ENCODE results near the gene PTPRN2.

The PTPRN2 gene

DNA sequence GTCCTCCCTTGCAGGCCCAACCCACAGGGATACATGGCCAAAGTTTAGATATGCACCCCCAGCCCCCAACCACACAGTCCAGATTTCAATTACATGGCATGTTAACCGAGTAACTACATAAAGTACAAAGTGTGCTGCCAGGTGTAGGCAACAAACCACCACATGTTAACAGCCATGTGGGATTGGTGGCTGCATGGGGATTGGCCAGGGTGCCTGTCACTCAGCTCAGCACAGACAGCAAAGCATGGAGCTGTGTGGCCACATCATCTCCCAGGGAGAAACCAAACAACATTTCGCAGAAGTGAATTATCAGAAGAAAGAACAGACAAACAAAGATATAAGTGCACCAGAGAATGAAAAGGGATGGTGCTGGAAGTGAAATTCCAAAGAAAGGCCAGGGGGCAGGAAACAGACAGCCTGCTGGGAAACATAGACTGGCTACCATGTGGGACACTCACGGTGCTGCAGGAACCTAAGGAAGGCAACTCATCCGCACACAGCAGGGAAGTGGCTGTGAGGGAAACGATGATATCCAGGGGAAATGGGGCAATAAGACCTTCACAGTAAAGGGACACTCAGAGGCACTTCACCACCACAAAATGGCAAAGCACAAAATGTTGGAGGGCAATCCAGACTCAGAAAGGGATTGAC lies 171.2 kb downstream of the PTPRN2 start:
- TF ChIP-seq, protein P1, sequence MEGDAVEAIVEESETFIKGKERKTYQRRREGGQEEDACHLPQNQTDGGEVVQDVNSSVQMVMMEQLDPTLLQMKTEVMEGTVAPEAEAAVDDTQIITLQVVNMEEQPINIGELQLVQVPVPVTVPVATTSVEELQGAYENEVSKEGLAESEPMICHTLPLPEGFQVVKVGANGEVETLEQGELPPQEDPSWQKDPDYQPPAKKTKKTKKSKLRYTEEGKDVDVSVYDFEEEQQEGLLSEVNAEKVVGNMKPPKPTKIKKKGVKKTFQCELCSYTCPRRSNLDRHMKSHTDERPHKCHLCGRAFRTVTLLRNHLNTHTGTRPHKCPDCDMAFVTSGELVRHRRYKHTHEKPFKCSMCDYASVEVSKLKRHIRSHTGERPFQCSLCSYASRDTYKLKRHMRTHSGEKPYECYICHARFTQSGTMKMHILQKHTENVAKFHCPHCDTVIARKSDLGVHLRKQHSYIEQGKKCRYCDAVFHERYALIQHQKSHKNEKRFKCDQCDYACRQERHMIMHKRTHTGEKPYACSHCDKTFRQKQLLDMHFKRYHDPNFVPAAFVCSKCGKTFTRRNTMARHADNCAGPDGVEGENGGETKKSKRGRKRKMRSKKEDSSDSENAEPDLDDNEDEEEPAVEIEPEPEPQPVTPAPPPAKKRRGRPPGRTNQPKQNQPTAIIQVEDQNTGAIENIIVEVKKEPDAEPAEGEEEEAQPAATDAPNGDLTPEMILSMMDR (IDR thresholded peaks at IDR 0.05; ENCODE audit: low read depth, low read length, missing control alignments) = no peak
- no peak for DNase-seq (ENCODE audit: low read depth)
- in situ Hi-C loops (cut with HindIII; ENCODE audit: low sequenced_read_pairs) = no loop called here
- no peak overlapping the region for H3K4me3 ChIP-seq (ENCODE audit: low read depth, low read length)

DNA sequence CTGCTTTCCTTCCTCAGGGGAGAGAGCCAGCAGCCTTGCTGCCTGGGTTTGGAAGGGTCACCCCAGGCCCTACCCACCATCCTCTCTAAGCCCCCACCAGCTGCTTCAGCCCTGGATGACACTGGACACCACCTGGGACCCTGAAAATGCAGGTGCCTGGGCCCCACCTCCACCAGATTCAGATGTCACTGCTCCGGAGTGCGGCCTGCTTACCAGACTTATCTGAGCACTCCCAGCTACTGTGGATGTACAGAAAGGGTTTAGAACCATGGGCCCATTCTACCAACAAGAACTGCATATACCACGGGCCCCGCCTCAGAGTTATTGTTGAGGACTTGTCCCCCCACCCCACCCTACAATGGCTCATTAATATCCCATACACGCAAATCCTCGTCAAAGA lies 172.3 kb downstream of the PTPRN2 start:
- no peak overlapping the region for H3K4me3 ChIP-seq (ENCODE audit: low read depth, low read length)
- in situ Hi-C loops (cut with HindIII; ENCODE audit: low sequenced_read_pairs) = no loop called here
- TF ChIP-seq, protein P1 (IDR thresholded peaks at IDR 0.05; ENCODE audit: low read depth, low read length, missing control alignments) = no peak
- DNase-seq (ENCODE audit: low read depth) = no peak

DNA sequence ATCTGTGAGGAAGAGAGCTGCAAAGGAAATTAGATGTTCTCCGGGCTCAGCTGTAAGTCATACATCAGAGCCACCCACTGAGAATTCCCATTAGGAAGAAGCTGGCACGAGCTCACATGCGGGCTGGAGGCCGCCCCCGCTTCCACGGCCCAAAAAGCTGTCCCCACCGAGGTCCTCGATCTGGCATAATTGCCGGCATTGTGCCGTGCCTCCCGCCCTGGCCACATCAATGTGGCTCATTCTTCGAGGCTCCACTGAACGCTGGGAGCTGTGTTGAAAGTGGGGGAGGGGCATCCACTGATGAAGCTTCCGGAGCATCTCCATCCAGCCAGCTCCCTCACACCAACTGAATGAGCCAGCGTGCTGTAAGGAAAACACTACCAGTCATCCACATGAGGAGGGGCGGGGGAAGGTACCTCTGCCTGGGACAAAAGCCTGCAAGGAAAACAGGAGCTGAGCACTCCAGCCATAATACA lies 173.1 kb downstream of the PTPRN2 start:
- in situ Hi-C loops (cut with HindIII; ENCODE audit: low sequenced_read_pairs) = loop anchor here (5.0 kb wide), 1 partner anchor 52 kb away; no protein-coding TSS in a partner anchor
- H3K4me3 ChIP-seq (ENCODE audit: low read depth, low read length) = no peak overlapping the region
- DNase-seq (ENCODE audit: low read depth) = no peak
- TF ChIP-seq, protein P1 (IDR thresholded peaks at IDR 0.05; ENCODE audit: low read depth, low read length, missing control alignments) = no peak

DNA sequence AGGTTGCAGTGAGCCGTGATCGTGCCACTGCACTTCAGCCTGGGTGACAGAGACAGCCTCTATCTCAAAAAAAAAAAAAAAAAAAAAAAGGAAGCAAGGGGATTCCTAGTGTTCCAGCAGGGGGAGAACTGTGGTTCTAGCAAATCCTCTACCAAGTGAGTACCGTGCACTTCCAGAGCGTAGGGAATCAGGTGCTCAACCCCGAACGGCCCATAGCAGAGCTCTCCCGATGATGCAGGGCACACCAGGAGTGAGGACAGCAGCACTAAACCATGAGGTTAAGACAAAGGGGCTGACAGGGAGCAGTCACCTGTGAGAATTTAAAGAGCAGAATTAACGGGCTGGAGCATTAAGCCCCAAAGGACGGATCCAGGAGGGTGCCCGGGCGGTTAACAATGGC lies 173.6 kb downstream of the PTPRN2 start:
- in situ Hi-C loops (cut with HindIII; ENCODE audit: low sequenced_read_pairs) = loop anchor here (5.0 kb wide), 1 partner anchor 52 kb away; no protein-coding TSS in a partner anchor
- TF ChIP-seq, protein P1 (IDR thresholded peaks at IDR 0.05; ENCODE audit: low read depth, low read length, missing control alignments) = no peak
- DNase-seq (ENCODE audit: low read depth) = no peak
- no peak overlapping the region for H3K4me3 ChIP-seq (ENCODE audit: low read depth, low read length)

DNA sequence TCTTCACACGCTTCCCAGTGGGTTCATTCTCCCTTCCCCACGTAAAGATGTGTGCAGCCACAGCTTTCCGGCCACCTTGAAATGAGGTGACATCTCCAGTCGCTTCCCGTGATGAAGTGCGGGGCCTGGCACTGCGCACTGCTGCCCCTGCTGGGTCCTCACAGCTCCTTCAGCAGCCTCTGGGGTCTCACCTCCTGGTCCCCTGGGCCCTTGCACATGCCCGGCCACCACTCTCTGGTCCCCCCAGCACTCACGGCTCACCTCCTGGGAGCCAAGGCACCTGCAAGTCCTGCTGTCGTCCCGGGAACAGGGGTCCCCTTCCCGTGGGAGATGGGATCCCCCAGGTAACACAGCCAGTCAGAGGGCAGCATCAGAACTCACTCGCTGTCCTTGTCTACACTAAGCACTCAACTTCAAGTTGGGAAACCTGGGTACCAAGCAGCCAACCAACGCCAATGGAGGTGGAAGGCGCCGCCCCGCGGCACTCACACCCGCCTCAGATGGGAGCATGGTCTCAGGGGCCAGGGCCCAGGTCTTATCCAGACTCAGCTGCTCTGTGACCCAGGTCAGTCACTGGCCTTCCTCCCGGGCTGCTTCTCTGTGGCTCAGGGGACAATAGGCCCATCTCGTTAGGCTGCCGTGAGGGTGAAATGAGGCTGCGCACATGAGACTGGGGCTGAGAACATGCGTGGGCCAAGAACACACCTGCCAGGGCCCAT lies 176.2 kb downstream of the PTPRN2 start:
- no peak for DNase-seq (ENCODE audit: low read depth)
- TF ChIP-seq, protein P1 (IDR thresholded peaks at IDR 0.05; ENCODE audit: low read depth, low read length, missing control alignments) = no peak
- H3K4me3 ChIP-seq (ENCODE audit: low read depth, low read length) = no peak overlapping the region
- in situ Hi-C loops (cut with HindIII; ENCODE audit: low sequenced_read_pairs) = loop anchor here (5.0 kb wide), 1 partner anchor 49 kb away; no protein-coding TSS in a partner anchor

DNA sequence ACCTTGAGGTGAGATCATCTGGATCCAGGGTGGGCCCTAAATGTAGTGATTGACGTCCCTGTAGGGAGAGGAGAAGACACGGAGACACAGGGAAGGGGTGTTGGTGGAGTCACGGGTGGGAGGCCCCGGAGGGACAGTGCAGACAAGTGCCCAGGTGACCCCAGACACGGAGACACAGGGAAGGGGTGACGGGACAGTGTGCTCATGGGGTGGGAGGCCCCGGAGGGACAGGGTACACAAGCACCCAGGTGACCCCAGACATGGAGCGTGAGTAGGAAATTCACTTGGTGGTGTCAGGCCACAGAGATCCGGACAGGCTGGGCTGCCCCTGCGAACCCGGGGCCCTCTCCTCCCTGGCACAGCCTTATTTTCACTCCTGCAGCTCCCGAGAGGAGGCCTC lies 176.9 kb downstream of the PTPRN2 start:
- TF ChIP-seq, protein P1 (IDR thresholded peaks at IDR 0.05; ENCODE audit: low read depth, low read length, missing control alignments) = no peak
- H3K4me3 ChIP-seq (ENCODE audit: low read depth, low read length) = no peak overlapping the region
- in situ Hi-C loops (cut with HindIII; ENCODE audit: low sequenced_read_pairs) = loop anchor here (5.0 kb wide), 1 partner anchor 48 kb away; no protein-coding TSS in a partner anchor
- DNase-seq (ENCODE audit: low read depth) = no peak

Data from astrocyte of the cerebellum (primary cell).